NCI-H446 treated with DMSO at 0.1 percent for 48 hours (cell line): Measurements from ENCODE around the gene MCM5.
"Not testable (repeated sequence)": the region's sequence is repeated elsewhere in the genome, so short reads cannot be mapped to it uniquely, and the experiment has no call there.

Experiments used
- DNase-seq: peaks from one replicate; lab custom pipeline; 2025; lab: John Stamatoyannopoulos, UW

MCM5 gene

GRCh38 chr22:35432228-35432905, 32.4 kb downstream of the MCM5 start:
- no peak for DNase-seq

- DNase-seq = no peak
Observed at GRCh38 chr22:35434061-35434710, 34.2 kb downstream of the MCM5 start.

GRCh38 chr22:35435201-35435740, 35.3 kb downstream of the MCM5 start:
- DNase-seq = no peak

GRCh38 chr22:35436421-35436820, 36.5 kb downstream of the MCM5 start:
- no peak for DNase-seq

GRCh38 chr22:35437049-35437448, 37.1 kb downstream of the MCM5 start:
- DNase-seq = no peak

- not testable (repeated sequence) for DNase-seq
Observed at GRCh38 chr22:35438673-35439364, 38.9 kb downstream of the MCM5 start.

- DNase-seq = no peak
Observed at GRCh38 chr22:35439365-35439717, 39.4 kb downstream of the MCM5 start.

GRCh38 chr22:35440129-35440528, 40.2 kb downstream of the MCM5 start:
- DNase-seq = no peak

- no peak for DNase-seq
Observed at GRCh38 chr22:35441489-35442100, 41.7 kb downstream of the MCM5 start.

GRCh38 chr22:35442471-35442870, 42.5 kb downstream of the MCM5 start:
- no peak for DNase-seq

- DNase-seq = no peak
Observed at GRCh38 chr22:35443338-35443737, 43.4 kb downstream of the MCM5 start.

GRCh38 chr22:35443790-35444684, 44.1 kb downstream of the MCM5 start:
- no peak for DNase-seq

GRCh38 chr22:35444685-35445399, 44.9 kb downstream of the MCM5 start:
- no peak for DNase-seq

GRCh38 chr22:35445933-35446332, 46.0 kb downstream of the MCM5 start:
- no peak for DNase-seq

- DNase-seq = no peak
Observed at GRCh38 chr22:35446365-35446764, 46.4 kb downstream of the MCM5 start.

GRCh38 chr22:35448523-35448922, 48.6 kb downstream of the MCM5 start:
- no peak for DNase-seq

GRCh38 chr22:35449829-35450689, 50.1 kb downstream of the MCM5 start:
- DNase-seq = no peak

- DNase-seq = no peak
Observed at GRCh38 chr22:35450824-35451569, 51.1 kb downstream of the MCM5 start.

GRCh38 chr22:35451592-35451991, 51.7 kb downstream of the MCM5 start:
- DNase-seq = no peak
